ENCODE measurements around the gene PGLYRP4.

PGLYRP4 gene

GRCh38 chr1:153343811-153344717 is 4.6 kb downstream of the PGLYRP4 start:
- H3K36me3 ChIP-seq (ENCODE audit: insufficient read depth, insufficient read length, low read length), result no peaks in the 10 kb centered on the region
- no peaks in the 10 kb centered on the region for H3K27me3 ChIP-seq (ENCODE audit: insufficient read depth, insufficient read length)
- no peak for TF ChIP-seq ZNF274 (IDR thresholded peaks at IDR 0.05; ENCODE audit: low read depth, low read length)
- TF ChIP-seq YY1 (IDR thresholded peaks at IDR 0.05; ENCODE audit: insufficient read depth, insufficient read length), result no peak
- TF ChIP-seq SUZ12 (IDR thresholded peaks at IDR 0.05; ENCODE audit: extremely low read depth, insufficient read depth, insufficient read length), result no peak
- H3K9ac ChIP-seq (ENCODE audit: insufficient read length, low read depth), result no peak overlapping the region
- no peak overlapping the region for H3K4me3 ChIP-seq (ENCODE audit: insufficient read length, low read depth)
- peaks cover 9% of the 10 kb centered on the region for H3K4me1 ChIP-seq (ENCODE audit: insufficient read depth, insufficient read length)
- DNase-seq (ENCODE audit: low read depth, low spot score), result no peak
- H3K9me3 ChIP-seq (ENCODE audit: insufficient read depth, low read length), result no peaks in the 10 kb centered on the region; the same call in 1 of the 2 replicates

DNA sequence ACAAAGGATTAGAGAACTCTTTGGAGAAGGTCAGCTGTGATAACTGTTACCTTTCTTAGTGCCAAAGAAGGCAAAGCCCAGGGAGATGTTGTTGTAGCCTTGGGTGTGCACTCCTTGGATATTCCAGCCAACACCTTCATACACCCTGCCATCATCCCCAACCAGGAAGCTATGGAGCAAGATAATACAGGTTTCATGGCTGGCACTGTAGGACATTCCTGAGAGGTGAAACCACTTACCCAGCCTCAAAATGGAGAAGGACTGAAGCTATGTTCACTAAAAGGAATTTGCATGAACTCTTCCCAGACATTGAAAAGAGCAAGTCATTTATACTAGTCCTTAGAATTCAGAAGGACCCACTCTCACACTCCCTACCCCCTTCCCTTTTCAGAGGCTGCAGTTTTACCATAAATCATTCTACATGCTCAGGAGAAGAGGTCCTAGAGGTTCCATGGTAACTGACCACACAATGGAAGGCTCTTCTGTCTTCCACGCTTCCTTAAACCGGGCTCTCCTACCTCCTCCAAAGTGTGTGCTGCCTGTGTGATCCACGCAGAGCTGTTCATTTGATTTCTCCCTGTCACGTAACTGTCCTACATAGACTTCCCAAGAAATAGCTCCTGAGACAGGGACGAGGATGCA is 5.5 kb downstream of the PGLYRP4 start:
- TF ChIP-seq SUZ12 (IDR thresholded peaks at IDR 0.05; ENCODE audit: extremely low read depth, insufficient read depth, insufficient read length) (no peak), YY1 (IDR thresholded peaks at IDR 0.05; ENCODE audit: insufficient read depth, insufficient read length) (no peak), ZNF274 (IDR thresholded peaks at IDR 0.05; ENCODE audit: low read depth, low read length) (no peak)
- H3K4me3 ChIP-seq (ENCODE audit: insufficient read length, low read depth), result no peak overlapping the region
- DNase-seq (ENCODE audit: low read depth, low spot score), result no peak
- no peaks in the 10 kb centered on the region for H3K27me3 ChIP-seq (ENCODE audit: insufficient read depth, insufficient read length)
- no peaks in the 10 kb centered on the region for H3K36me3 ChIP-seq (ENCODE audit: insufficient read depth, insufficient read length, low read length)
- H3K9ac ChIP-seq (ENCODE audit: insufficient read length, low read depth), result no peak overlapping the region
- peaks cover 9% of the 10 kb centered on the region for H3K4me1 ChIP-seq (ENCODE audit: insufficient read depth, insufficient read length)
- no peaks in the 10 kb centered on the region; the same call in 1 of the 2 replicates for H3K9me3 ChIP-seq (ENCODE audit: insufficient read depth, low read length)

DNA sequence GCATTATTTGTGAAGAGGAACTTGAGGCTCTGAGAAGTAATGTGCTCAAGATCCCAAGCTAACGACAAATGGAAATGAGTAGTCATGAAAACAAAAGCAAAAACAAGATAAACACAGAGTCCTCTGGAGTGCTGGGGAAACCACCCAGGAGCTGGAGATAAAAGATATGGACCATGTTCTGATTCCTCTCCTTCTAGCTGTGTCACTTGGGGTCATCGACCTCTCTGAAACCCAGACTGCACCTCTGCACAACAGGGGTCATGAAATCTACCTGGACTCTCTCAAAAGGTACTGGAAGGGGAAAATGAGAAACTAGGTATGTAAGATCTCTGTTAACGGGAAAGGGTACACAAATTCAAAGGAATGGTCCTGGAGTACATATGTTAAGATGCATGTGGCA is 6.5 kb downstream of the PGLYRP4 start:
- no peak for DNase-seq (ENCODE audit: low read depth, low spot score)
- peaks cover 9% of the 10 kb centered on the region for H3K4me1 ChIP-seq (ENCODE audit: insufficient read depth, insufficient read length)
- no peaks in the 10 kb centered on the region; the same call in 1 of the 2 replicates for H3K9me3 ChIP-seq (ENCODE audit: insufficient read depth, low read length)
- H3K4me3 ChIP-seq (ENCODE audit: insufficient read length, low read depth), result no peak overlapping the region
- H3K9ac ChIP-seq (ENCODE audit: insufficient read length, low read depth), result no peak overlapping the region
- TF ChIP-seq YY1 (IDR thresholded peaks at IDR 0.05; ENCODE audit: insufficient read depth, insufficient read length) (no peak), SUZ12 (IDR thresholded peaks at IDR 0.05; ENCODE audit: extremely low read depth, insufficient read depth, insufficient read length) (no peak), ZNF274 (IDR thresholded peaks at IDR 0.05; ENCODE audit: low read depth, low read length) (no peak)
- no peaks in the 10 kb centered on the region for H3K36me3 ChIP-seq (ENCODE audit: insufficient read depth, insufficient read length, low read length)
- H3K27me3 ChIP-seq (ENCODE audit: insufficient read depth, insufficient read length), result no peaks in the 10 kb centered on the region

- no peak for DNase-seq (ENCODE audit: low read depth, low spot score)
- TF ChIP-seq ZNF274 (IDR thresholded peaks at IDR 0.05; ENCODE audit: low read depth, low read length) (no peak), SUZ12 (IDR thresholded peaks at IDR 0.05; ENCODE audit: extremely low read depth, insufficient read depth, insufficient read length) (no peak), YY1 (IDR thresholded peaks at IDR 0.05; ENCODE audit: insufficient read depth, insufficient read length) (no peak)
- Histone ChIP-seq H3K4me1 (ENCODE audit: insufficient read depth, insufficient read length) (peaks cover 9% of the 10 kb centered on the region), H3K27me3 (ENCODE audit: insufficient read depth, insufficient read length) (no peaks in the 10 kb centered on the region), H3K9ac (ENCODE audit: insufficient read length, low read depth) (no peak overlapping the region), H3K4me3 (ENCODE audit: insufficient read length, low read depth) (no peak overlapping the region), H3K9me3 (ENCODE audit: insufficient read depth, low read length) (no peaks in the 10 kb centered on the region; the same call in 1 of the 2 replicates), H3K36me3 (ENCODE audit: insufficient read depth, insufficient read length, low read length) (no peaks in the 10 kb centered on the region)
These were observed 7.2 kb downstream of the PGLYRP4 start for GRCh38 chr1:153341431-153341934.

DNA sequence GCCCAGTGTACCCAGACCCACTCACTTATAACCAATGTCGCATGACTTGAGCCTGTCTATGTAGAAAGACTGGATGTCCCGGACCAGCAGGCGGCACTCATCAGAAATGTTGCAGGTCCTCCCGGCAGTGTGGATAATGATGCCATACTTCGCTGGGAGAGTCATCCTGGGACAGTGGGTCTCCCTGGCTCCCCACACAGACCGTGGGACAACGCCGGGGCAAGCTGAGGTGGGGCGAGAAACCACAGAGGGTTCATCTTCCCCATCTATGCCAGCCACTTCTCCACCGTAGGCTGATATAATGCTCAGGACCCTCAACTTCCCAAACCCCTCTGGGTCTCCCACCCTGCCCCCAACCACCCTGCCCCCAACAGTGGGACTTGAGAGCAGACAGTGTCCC is 8.3 kb downstream of the PGLYRP4 start:
- Histone ChIP-seq H3K4me1 (ENCODE audit: insufficient read depth, insufficient read length) (peaks cover 9% of the 10 kb centered on the region), H3K4me3 (ENCODE audit: insufficient read length, low read depth) (no peak overlapping the region), H3K36me3 (ENCODE audit: insufficient read depth, insufficient read length, low read length) (no peaks in the 10 kb centered on the region), H3K9me3 (ENCODE audit: insufficient read depth, low read length) (no peaks in the 10 kb centered on the region; the same call in 1 of the 2 replicates), H3K27me3 (ENCODE audit: insufficient read depth, insufficient read length) (no peaks in the 10 kb centered on the region), H3K9ac (ENCODE audit: insufficient read length, low read depth) (no peak overlapping the region)
- DNase-seq (ENCODE audit: low read depth, low spot score), result no peak
- TF ChIP-seq YY1 (IDR thresholded peaks at IDR 0.05; ENCODE audit: insufficient read depth, insufficient read length) (no peak), ZNF274 (IDR thresholded peaks at IDR 0.05; ENCODE audit: low read depth, low read length) (no peak), SUZ12 (IDR thresholded peaks at IDR 0.05; ENCODE audit: extremely low read depth, insufficient read depth, insufficient read length) (no peak)

DNA sequence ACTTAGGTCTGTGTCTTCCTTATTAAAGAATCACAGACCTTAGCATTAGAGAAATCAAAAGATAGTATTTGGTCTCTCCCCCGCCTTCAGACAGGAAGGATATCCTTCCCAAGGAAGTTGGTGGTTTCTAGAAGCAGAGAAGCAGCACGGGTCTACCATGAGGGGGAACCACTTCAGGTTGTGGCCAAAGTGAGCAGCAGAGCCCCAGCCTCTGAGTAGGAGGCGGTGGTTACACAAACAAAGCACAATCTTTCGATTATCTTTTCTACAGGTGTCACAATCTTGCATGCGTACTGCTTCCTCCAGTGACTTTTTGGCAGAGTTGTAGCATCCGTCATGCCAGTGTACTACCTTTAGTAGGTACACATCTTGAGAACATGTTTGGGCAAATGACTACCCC is 8.8 kb downstream of the PGLYRP4 start:
- Histone ChIP-seq H3K4me3 (ENCODE audit: insufficient read length, low read depth) (no peak overlapping the region), H3K36me3 (ENCODE audit: insufficient read depth, insufficient read length, low read length) (no peaks in the 10 kb centered on the region), H3K27me3 (ENCODE audit: insufficient read depth, insufficient read length) (no peaks in the 10 kb centered on the region), H3K9me3 (ENCODE audit: insufficient read depth, low read length) (no peaks in the 10 kb centered on the region; the same call in 1 of the 2 replicates), H3K4me1 (ENCODE audit: insufficient read depth, insufficient read length) (peaks cover 9% of the 10 kb centered on the region), H3K9ac (ENCODE audit: insufficient read length, low read depth) (no peak overlapping the region)
- no peak for DNase-seq (ENCODE audit: low read depth, low spot score)
- TF ChIP-seq YY1 (IDR thresholded peaks at IDR 0.05; ENCODE audit: insufficient read depth, insufficient read length) (no peak), SUZ12 (IDR thresholded peaks at IDR 0.05; ENCODE audit: extremely low read depth, insufficient read depth, insufficient read length) (no peak), ZNF274 (IDR thresholded peaks at IDR 0.05; ENCODE audit: low read depth, low read length) (no peak)
